ENCODE results near the gene UBQLNL.

Gene UBQLNL

GRCh38 chr11:5516599-5516998, at the start of gene UBQLNL:
Gene UBQLNL (minus strand): TSS chr11:5516699. CDS start chr11:5516441, 258 bp downstream.
- no peak within 1 kb of the TSS for H3K27ac ChIP-seq
- no peak for TF ChIP-seq CTCF (IDR thresholded peaks at IDR 0.05)
- no peaks in the 10 kb centered on the region for H3K4me1 ChIP-seq
- H3K4me3 ChIP-seq, result no peak within 1 kb of the TSS
- no peaks in the 10 kb centered on the region for H3K27me3 ChIP-seq
- H3K36me3 ChIP-seq, result no peaks in the 10 kb centered on the region
- intact Hi-C loops (cut with DNase I; ENCODE audit: low total_unique reads), result no loop called here
- no peaks in the 10 kb centered on the region for H3K9me3 ChIP-seq
- no peak for DNase-seq

- H3K27ac ChIP-seq, result no peak overlapping the region
- no peaks in the 10 kb centered on the region for H3K9me3 ChIP-seq
- no peak for TF ChIP-seq CTCF (IDR thresholded peaks at IDR 0.05)
- intact Hi-C loops (cut with DNase I; ENCODE audit: low total_unique reads), result no loop called here
- H3K36me3 ChIP-seq, result no peaks in the 10 kb centered on the region
- H3K4me3 ChIP-seq, result no peak overlapping the region
- no peak for DNase-seq
- H3K4me1 ChIP-seq, result no peaks in the 10 kb centered on the region
- H3K27me3 ChIP-seq, result no peaks in the 10 kb centered on the region
Measured at GRCh38 chr11:5564259-5565019, 47.9 kb upstream of the UBQLNL start.

GRCh38 chr11:5557751-5558150, 41.3 kb upstream of the UBQLNL start:
- no peaks in the 10 kb centered on the region for H3K27me3 ChIP-seq
- no peak for TF ChIP-seq CTCF (IDR thresholded peaks at IDR 0.05)
- no peaks in the 10 kb centered on the region for H3K9me3 ChIP-seq
- intact Hi-C loops (cut with DNase I; ENCODE audit: low total_unique reads), result no loop called here
- DNase-seq, result no peak
- H3K4me1 ChIP-seq, result no peaks in the 10 kb centered on the region
- no peak overlapping the region for H3K4me3 ChIP-seq
- no peaks in the 10 kb centered on the region for H3K36me3 ChIP-seq
- H3K27ac ChIP-seq, result no peak overlapping the region

GRCh38 chr11:5556596-5557188, 40.2 kb upstream of the UBQLNL start:
- Histone ChIP-seq H3K27ac (no peak overlapping the region), H3K9me3 (no peaks in the 10 kb centered on the region), H3K27me3 (no peaks in the 10 kb centered on the region), H3K36me3 (no peaks in the 10 kb centered on the region), H3K4me1 (no peaks in the 10 kb centered on the region), H3K4me3 (no peak overlapping the region)
- DNase-seq, result no peak
- no peak for TF ChIP-seq CTCF (IDR thresholded peaks at IDR 0.05)
- intact Hi-C loops (cut with DNase I; ENCODE audit: low total_unique reads), result no loop called here

GRCh38 chr11:5553343-5553742, 36.8 kb upstream of the UBQLNL start:
- no peak for DNase-seq
- TF ChIP-seq CTCF (IDR thresholded peaks at IDR 0.05), result no peak
- Histone ChIP-seq H3K36me3 (no peaks in the 10 kb centered on the region), H3K27me3 (no peaks in the 10 kb centered on the region), H3K27ac (no peak overlapping the region), H3K4me1 (no peaks in the 10 kb centered on the region), H3K4me3 (no peak overlapping the region), H3K9me3 (no peaks in the 10 kb centered on the region)
- intact Hi-C loops (cut with DNase I; ENCODE audit: low total_unique reads), result no loop called here

All from tibial artery (tissue), 4 donors.